ENCODE results near the gene RAB35.
"Not testable (repeated sequence)": the region's sequence is repeated elsewhere in the genome, so short reads cannot be mapped to it uniquely, and the experiment has no call there.

RAB35 gene

GRCh38 chr12:120055231-120056000 lies 61.1 kb downstream of the RAB35 start:
- no peak for DNase-seq

GRCh38 chr12:120054293-120054692 lies 62.3 kb downstream of the RAB35 start:
- no peak for DNase-seq

DNA sequence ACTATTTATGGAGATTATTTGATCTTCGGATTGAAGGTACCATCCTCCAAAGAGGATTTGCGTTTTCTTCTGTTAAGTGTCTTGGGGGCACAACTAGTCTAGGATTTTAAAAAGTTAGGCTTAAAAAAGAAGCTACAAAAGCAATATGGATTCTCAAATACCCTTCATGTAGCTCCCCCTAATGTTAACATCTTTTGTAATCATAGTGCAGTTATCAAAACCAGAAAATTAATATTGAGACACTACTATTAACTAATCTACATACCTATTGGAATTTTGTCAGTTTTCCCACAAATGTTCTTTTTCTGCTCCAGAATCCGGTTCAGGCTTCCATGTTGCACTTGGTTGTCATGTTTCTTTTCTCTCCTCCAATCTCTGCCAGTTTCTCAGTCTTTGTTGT lies 65.0 kb downstream of the RAB35 start:
- DNase-seq = no peak

GRCh38 chr12:120049426-120049825 lies 67.1 kb downstream of the RAB35 start:
- no peak for DNase-seq

DNA sequence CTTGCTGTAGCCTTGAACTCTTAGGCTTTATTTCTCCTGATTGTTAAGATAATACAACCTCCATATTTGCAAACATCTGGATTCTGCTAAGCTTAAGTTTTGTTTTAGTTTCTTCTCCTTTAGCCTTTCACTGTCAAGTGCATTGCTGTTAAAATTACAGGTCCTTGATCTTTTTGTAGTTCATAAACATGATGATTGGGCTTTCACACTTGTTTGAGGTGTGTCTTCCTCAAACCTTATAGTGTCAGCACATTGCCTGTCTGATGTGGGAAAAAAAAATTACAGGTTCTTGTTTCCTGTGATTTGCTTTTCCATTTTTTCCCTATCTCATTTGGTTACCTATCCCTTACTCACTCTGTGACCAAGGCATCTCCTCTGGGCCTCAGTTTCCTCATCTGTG lies 68.3 kb downstream of the RAB35 start:
- no peak for DNase-seq

DNA sequence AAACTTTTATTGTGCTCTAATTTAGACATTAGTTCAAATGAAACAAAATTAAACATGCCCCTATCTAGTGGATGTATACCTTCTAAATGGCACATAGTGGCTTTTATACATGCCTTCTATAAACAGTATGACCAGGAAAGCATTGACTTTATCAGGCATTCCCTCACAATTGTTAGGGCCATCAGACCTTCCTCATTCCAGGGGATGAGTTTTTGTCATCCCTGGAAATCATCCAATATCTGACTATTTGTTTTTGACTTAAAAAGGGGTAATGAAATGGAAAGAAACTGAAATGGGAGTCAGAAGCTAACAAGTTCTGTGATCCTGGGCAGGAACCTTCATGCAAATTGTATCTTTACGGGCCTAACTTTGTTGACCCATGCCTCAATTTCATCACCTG lies 69.5 kb downstream of the RAB35 start:
- no peak for DNase-seq

DNA sequence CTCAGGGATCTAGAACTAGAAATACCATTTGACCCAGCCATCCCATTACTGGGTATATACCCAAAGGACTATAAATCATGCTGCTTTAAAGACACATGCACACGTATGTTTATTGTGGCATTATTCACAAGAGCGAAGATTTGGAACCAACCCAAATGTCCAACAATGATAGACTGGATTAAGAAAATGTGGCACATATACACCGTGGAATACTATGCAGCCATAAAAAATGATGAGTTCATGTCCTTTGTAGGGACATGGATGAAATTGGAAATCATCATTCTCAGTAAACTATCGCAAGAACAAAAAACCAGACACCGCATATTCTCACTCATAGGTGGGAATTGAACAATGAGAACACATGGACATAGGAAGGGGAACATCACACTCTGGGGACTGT lies 71.2 kb downstream of the RAB35 start:
- DNase-seq = not testable (repeated sequence)

All from NCI-H748 treated with DMSO at 0.1 percent for 48 hours (cell line).